Hematopoietic multipotent progenitor cell treated with erythropoietin and hydrocortisone succinate and interleukin-3 and kit ligand, for 15 days (in vitro differentiated cells): ENCODE results near the gene MMP12.

Source experiments
- DNase-seq: peaks from one replicate; pipeline ENCODE4 v3.0.0-alpha.2; 2015; ENCODE audit warnings: low spot score

The MMP12 gene

GRCh38 chr11:102850973-102851745 lies 23.6 kb downstream of the MMP12 start:
- DNase-seq = no peak

DNA sequence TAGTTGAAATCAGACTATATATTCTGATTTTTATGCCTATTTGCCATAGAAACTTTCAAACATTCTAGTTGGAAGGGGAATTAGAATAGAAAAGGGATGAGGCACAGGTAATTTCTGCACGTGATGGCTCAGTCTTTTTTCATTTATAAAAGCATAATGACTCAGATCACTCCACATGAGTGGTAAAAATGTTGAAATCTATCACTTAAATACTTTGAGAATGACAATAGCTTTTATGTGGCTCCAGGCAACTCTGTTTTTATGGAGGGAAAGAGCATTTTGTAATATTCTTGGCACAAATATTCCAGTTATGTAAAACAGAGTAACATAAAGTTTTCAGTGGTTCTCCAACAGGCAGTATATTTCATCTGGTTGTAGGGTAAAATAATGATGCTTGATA lies 25.5 kb downstream of the MMP12 start:
- DNase-seq = no peak

GRCh38 chr11:102846292-102846691 lies 28.5 kb downstream of the MMP12 start:
- DNase-seq = no peak

DNA sequence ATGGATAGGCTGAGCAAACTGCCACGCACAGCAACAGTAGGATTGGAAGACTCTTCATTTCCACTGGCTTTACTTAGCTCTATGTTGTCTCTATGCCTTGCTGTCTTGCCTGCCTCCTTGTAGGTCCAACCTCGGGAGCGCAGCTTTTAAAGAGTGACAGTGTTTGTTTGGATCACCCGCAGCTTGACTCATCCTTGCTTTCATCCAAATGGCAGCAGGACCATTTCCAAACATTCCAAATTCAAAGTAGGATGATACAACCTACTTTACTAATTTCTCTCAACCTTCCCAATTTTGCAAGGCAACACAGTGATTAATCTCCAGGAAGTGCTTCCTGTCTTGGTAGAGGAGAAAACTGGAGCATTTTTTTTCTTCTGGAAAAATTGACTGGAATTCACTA lies 31.3 kb downstream of the MMP12 start, which contains the start of gene MMP3:
Gene MMP3, minus strand, starts transcription at position 121 of the 400 bp plus-strand sequence. Its CDS starts 63 bp downstream, at position 58.
- DNase-seq = no peak

- DNase-seq = no peak
These were observed 31.9 kb downstream of the MMP12 start for GRCh38 chr11:102842930-102843329.

GRCh38 chr11:102840018-102840417 lies 34.8 kb downstream of the MMP12 start:
- DNase-seq = no peak

DNA sequence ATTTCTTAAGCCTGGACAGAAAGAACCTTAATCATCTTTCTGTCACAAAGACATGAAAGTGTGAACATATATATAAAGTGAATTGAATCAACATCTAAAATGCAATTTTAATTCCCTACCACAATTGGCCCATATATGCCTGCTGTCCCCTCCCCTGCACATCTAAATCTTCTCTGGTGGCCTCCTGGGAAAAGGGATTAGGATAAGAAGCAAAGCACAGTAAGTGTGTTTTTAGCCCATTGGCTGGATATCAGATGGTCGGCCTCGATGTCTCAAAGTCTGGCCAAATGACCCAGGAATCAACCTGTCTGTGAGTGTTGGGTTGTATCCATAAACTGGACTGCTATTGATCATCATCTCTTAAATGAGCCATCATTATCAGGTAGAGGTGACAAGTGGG lies 37.1 kb downstream of the MMP12 start:
- no peak for DNase-seq

- DNase-seq = no peak
These were observed 37.6 kb downstream of the MMP12 start for GRCh38 chr11:102837156-102837555.

DNA sequence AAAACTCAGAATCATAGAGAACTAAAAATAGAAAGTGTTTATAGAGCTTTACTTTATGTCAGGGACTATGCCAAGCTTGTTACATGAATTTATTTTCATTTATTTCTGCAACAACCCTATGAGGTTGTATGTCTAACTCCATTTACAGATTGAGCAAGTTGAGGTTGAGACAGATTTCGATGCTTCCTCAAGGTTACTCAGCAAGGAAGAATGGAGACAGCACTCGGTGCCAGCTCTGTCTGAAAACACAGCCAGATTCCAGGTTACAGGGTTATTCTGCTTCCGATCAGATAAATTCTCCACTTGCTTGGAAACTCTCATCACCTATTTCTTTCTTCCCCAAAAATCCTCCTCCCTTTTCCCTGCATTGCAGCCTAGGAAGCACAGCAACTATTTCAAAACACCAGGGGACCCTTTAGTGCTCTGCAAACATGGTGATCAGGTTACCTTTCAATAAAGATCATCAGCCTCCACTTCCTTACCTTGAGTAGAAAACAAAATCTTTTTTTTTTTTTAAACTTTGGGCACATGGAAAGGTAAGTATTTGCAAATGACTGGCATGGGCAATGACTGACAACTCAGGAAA lies 38.4 kb downstream of the MMP12 start:
- no peak for DNase-seq

DNA sequence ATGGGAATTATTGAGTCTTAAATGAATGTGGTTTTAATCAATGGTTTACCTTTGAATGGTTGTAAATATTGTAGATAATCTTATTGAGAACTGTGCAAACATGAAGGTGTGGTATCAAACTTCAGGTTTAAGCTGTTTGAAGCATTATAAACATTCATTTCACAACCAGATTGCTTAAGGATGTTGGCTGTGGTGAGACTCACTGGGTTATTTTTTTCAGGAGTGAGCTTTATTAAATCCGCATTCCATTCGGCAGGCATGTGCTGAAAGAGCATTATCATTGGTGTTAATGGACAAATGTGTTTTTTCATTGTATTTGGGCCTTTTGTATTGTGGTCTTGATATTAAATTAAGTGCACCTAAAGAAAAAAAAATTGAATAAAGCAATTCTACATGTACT lies 41.1 kb downstream of the MMP12 start:
- no peak for DNase-seq

DNA sequence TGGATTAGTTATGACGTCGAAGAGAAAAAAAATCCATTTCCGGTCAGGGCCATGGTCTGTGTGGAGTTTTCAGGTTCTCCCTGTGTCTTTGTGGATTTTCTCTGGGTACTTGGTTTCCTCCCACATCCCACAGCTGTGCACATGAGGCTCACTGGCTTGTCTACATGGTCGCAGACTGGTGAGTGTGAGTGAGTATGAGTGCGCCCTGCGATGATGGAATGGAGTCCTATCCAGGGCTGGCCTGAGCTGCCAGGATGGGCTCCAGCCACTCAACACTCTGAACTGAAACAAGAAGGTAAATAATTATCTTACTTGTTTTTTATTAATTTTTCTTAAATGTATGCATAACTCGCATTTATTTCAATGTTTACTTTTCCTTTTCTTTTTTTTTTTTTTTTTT lies 42.2 kb downstream of the MMP12 start:
- no peak for DNase-seq

DNA sequence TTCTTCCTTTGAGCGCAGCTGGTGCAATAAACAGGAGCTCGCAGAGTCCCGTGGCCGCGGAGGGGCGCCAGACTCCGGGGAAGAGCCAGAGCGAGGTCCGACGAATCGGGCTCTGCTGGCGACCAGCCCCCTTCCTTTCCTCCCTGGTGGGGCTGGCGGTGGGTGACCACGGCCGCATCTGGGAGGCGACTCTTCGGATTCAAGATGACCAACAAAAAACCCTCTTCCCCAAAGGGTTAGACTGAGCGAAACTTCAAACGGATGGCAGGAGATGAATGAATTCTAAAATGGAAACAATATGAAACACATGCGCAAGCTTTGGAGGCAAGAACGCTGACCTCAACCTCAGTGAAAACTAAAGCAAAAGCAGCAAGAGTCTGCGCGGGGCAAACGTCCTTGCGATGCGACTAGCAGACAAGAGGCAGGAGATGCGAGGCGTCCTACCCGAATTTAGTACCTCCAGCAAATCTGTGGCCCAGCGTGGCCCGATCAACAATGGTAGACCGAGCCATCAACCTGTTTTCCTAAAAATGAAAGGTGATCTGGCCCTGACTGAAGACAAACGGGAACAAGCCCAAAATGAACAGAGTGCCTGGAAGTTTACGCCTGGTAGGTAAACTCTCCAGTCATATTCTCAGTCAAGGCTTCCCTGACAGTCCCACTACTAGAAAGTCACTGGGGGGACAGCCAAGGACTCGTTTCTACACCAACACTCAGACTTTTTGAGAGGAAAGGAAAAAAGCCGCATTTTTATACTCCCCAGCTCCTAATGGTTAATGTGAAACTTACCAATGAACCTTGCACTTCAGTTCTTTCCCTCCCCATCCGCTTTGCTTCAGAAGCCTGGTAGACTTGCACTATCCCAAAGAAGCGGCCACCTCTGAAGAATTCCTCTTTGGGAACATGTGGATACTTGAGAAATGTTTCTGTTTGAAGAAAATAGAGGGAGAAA lies 43.0 kb downstream of the MMP12 start:
- no peak for DNase-seq

DNA sequence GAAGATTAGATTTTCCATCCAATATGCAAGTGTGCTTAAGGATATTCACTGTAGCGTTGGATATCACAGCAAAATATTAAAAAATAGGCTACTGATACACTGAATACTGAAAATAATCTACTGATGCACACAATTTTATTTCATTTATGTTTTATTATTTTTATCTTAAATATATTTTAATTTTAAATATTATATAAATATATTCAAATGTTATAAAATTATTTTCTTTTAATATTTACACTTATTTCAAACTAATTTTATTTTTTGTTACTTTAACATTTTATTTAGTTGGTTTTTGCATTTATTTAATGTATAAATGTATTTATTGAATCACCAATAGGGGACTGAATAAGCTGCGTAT lies 43.7 kb downstream of the MMP12 start:
- no peak for DNase-seq

DNA sequence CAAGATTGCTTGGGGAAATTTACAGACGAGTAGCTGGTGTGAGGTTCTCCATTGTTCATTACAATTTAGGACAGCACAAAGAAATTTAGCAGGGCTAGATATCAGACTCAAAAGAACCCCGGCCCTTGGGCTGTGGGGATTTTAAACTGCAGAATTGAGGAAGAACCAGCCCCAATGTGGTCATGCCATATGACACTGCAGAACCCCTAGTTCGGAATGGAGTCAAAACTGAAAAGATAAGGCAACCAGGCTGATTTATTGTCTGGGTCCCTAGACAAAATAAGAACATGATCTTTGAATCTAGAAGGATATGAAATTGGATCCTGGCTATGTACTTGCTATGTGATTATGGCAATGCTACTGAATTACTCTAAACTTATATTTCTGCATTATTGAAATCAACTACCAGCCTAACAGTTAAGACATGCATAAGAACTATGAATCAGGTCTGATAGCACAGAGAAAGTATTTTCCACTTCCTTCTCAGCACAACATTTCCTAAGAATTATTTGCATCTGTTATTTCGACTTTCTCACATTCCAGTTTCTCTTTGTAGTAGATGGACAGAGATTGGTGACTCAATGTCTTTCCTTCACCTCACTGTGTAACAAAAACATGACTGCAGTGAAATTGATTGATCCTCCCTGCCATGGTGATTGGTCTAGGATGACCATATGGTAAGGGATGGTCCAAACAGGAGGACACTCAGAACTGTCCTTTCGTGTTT lies 44.6 kb downstream of the MMP12 start:
- DNase-seq = no peak

DNA sequence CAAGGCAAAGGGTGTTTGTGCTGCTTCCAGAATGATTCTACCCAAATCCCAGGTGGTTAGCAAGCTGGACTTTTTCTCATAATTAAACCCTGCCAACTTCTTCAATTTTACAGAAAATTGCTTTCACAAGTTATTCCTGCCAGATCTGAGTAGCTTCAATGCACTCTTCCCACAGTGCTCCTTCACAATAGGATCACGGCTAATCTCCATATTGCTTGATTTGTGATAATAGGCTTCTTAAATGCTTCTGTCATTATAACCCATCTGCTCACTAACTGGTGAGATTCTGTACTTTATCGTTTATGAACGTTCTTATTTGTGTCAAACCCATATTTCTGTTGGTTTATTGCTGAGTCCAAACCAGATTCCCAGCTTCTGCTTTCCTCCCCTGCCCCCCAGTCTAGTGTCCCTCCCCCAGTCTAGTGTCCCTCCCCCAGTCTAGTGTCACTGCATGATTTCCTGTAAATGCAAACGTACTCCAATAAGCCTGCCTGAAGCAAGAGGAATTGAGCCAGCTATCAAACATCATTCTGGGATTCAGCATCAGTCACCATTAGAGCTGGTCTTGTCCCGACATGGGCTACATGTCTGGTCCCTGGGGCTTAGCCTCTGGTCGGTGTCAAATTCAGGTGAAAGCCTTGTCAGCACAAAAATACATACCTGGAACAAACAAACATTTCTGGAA lies 45.3 kb downstream of the MMP12 start:
- no peak for DNase-seq

DNA sequence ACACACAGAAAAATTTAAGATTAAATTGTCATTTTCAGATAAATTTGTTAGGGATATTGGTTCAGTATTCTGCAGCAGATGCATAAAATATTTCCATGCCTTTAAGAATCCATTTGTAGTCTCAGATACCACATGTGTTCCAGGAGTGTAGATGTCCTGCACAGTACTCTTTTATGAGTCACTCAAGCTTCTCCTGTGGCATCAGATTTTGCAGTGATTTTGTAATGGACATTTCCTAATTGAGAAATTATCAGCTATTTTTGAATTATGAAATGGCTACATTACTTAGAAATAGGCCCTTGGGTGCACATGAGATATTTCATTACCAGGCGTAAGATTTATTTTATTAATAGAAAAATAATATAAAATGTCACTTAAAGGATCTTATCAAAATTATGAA lies 50.2 kb downstream of the MMP12 start:
- no peak for DNase-seq

DNA sequence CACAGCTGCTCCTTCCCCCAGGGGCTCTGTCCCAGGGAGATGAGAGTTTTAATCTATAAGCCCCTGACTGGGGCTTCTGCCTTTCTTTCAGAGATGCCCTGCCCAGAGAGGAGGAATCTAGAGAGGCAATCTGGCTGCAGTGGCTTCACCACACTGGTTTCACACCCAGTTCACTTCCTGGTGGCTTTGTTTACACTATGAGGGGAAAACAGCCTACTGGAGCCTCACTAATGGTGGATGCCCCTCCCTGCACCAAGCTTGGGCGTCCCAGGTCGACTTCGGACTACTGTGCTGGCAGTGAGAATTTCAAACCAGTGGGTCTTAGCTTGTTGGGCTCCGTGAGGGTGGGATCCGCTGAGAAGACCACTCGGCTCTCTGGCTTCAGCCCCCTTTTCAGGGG lies 55.3 kb downstream of the MMP12 start:
- DNase-seq = no peak

- DNase-seq = no peak
These were observed 61.3 kb downstream of the MMP12 start for GRCh38 chr11:102813484-102813883.
